NCI-H524 (cell line): Measurements from ENCODE around the gene PCDH17.

Source experiments
- DNase-seq, 2 experiments: peaks; one replicate each; lab custom pipeline; 2025; lab: John Stamatoyannopoulos, UW

PCDH17 gene

DNA sequence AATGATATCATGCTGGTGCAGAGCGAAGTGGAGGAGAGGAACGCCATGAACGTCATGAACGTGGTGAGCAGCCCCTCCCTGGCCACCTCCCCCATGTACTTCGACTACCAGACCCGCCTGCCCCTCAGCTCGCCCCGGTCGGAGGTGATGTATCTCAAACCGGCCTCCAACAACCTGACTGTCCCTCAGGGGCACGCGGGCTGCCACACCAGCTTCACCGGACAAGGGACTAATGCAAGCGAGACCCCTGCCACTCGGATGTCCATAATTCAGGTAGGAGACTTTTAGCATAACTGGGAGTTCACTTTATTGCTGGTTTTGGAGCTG is 3.3 kb downstream of the PCDH17 start:
- DNase-seq = no peak

DNA sequence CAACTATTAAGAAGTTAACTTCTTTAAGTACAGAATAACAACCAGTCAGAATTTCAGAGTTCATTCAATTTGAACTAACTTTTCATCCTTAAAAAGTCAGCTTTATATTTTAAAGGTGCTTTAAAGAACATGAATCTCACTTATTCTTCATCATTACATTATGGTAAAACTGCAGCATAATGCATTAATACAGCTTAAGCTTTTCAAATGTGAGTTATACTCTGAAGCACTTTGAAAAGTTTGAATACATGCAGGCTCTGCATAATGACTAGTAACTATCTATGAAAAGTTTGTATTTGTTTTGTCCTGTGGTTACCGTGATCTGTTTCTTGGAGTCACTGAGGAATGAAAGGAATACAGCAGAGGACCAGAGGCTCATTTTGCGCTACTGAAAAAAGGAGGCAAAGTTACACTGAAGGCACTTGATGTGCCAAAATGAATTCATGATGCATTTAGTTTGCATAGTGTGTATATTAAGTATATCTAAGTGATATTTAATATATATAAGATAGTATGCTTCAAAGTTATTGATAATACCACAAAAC is 4.1 kb downstream of the PCDH17 start:
- DNase-seq = no peak

DNA sequence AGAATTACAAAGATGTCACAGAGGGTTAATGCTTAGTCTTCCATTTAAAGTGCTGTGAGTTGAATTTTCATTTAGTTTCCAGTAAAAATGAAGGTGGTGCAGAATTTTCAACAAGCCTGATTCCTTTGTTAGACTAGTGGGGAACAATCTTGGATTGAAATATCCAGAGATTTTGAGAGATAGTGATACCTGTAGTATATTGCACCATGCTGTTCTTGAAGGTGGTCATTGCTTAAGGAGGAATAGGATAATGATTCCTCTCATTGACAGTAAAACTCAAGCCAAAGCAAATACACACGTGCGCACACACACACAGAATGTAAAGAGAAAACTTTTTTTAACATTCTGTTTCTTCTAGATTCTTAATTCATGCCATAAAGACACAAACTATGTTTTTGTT is 5.3 kb downstream of the PCDH17 start:
- DNase-seq = no peak

DNA sequence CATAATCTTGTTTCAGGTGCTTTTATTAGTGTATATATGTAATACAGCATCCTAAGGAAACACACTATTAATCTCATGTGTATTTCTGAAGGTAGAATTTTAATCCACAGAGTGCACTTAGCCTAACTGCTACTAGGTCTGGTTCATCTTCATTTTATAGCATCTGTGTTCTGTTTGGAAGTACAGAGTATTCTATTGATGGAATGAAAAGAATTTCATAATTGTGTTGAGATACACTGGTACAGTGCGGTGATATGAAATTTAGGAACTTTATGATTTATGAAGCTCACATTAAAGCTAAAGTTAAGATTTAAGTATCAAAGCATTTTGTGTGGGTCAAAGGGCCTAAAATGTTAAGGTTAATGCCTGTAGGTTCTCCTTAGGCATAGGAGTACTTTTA is 6.0 kb downstream of the PCDH17 start:
- DNase-seq = no peak

DNA sequence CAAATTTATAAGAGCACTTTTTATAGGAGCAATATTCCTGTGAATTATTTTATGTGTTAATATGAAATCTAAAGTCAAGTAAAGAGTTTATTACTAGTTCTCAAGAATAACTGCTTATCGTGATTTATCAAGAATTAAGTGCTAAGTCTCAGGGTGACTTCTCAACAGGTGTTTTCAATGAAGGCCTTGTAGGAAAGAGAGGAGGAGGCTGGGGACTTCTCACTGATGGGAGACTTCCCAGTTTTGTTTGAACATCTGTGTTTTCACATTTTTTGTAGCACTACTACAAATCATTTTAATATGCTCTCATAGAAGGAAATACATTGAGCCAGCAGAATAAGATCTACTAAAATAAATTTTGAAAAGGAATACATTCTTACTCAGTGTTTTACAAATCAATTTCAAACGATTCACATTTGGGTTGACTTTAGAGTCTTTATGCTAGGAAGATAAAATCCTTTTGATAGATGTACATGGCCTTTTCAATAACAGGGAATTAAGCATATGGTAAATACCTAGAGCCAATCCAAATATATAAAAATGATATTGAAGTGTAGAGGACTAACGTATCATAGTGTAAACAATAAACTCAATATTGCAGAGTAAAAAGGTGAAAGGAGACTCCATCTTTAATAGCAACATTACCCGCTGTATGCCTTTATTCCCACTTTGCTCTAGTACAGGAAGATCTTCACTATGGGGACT is 6.8 kb downstream of the PCDH17 start:
- no peak for DNase-seq

DNA sequence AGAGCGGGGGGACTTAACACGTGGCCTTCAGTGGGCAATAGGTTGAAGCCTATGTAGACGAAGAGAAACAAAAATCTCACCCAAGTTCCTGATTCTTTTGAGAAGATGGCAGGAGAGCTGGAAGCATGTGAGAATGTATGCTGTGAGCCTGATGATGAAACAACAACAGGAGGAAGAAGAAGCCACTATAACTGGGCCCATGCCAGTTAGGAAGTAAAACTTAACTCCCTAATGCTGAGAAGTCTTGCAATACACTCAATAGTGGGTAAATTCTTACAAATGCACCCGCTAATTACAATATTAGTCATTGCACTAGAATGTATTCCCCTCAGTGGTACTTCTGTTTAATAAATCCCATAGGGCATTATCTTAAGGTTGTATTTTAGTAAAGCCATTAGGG is 9.1 kb downstream of the PCDH17 start:
- DNase-seq = no peak

DNA sequence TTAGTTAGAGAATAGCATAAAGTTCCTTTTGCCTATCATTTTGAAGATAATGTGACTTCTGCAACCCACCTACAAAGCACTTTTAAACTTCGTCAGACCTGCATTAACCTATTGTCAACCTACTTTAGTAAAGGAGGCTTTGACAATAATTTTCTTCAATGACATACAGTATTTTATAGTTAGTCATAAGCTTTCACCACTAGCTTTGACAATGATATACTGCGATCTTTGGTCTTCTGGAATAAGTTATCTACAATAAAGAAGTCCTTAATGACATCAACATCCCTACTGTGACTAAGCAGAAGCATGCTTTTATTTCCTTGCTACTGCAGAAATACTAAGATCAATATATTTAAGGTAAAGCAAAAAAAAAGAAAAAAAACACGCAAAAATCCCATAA is 9.5 kb downstream of the PCDH17 start:
- no peak for DNase-seq

DNA sequence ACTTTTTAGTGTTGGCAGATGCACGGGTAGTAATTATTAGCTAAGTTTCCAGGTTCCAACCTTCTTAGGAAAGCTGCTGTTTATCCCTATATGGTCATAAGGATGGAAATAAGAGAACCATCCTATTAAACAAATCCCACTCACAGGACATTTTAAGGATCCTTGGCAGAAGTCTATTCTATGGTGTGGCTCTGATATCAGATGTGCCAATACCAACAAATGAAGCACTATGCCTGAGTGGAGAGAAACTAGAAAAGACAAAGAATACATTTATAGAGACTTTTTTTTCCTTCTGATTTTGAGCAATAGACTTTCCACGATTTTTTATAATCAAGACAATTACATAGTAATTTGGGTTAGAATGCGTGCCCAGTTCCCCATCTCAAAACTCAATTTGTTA is 12.6 kb downstream of the PCDH17 start:
- DNase-seq = peak in 1 of 2 experiments; percentile 81

DNA sequence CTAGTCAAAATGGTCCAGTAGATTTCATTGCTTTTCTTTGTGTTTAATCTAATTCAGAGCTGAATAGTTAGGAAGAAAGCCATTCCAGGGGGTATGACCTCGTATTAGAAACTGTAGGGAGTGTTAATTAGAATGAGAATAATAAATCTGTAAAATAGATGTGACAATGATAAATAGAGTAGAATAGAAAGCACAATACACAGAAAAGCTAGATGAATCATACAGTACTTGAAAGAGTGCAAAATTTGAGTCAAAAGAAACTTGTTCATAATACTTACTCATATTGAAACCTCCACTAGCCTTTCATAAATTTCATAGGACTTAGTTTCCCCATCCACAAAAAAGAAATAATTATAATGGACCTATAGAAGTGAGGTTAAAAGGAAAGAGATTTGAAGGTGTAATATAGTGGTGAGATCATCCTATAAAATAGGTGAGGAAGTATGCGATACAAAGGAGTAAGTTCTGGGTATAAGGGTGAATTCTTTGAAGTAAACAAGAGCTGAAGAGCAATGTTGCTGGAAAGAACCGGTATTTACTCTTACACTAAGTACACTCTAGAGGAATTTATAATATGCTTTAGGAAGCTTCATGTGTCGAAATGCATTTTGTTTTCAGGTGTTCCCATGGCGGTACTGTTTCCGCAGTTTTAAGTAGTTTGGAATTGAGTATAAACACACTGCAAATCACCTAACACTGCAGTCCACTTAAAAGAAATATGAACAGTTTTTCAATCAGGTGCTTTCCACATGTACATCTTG is 21.9 kb downstream of the PCDH17 start:
- no peak for DNase-seq

DNA sequence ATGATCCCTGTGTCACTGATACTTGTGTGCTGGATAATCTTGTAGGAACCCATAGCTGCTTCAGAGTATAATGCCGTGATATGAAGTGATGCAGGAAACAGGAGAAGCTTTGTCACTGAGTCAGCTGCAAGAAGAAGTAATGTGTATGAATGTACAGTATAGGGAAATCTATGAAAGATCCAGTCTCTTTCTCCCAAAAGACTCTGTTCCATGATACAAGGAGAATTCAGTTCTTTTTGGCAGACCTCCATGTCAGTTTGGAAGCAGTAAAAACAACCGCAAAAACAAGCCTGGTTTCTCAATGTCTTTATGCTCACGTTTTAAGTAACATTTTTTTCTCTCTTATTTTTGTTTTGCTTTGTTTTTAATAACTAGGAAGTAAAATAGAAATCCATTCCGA is 33.9 kb downstream of the PCDH17 start:
- no peak for DNase-seq

DNA sequence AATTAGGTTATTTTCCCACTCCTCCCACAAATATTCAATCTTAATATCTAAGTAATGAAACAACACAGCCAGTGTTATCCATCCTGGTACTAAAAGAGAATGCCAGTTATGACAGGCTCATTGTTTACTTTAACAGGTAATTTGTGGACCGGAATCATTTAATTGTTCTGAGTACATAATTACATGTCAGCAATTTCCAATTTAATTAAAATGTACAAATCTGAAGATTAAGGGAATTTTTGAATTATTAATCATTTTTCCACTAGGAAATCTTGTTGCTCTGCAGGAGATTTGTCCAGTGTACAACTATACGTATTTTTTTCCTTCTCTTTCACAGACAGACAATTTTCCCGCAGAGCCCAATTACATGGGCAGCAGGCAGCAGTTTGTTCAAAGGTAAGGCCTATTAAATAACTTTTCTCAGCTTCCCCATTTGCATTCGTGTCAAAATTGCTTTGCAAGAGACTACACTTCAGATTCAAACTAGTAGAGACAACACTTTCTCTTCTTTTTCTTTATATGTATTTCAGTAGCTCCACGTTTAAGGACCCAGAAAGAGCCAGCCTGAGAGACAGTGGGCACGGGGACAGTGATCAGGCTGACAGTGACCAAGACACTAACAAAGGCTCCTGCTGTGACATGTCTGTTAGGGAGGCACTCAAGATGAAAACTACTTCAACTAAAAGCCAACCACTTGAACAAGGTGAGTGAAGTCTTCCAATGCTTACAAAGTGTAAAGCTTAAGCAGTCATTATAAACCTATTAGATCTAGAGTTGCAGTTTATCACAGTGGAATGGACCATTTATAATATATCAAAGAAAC is 34.8 kb downstream of the PCDH17 start:
- DNase-seq = peak; percentile 21 to 32

DNA sequence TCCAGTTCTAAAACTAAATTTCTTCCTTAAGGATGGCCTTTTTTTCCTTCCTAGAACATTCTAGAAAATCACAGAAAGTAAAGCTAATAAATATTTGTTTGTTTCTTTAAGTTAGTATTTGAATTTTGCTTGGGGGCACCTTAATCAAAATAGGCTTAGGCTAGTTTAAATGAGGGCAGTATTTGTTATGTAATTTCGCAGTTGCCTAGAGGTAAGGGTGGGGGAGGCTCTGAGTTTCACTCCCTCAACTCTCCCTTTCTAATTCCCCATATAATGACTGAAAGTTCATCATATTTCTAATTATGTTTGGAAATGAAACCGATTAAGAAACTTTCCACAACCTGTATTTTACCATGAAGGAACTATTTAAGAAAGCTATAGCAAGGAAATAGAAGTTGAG is 40.6 kb downstream of the PCDH17 start:
- no peak for DNase-seq

DNA sequence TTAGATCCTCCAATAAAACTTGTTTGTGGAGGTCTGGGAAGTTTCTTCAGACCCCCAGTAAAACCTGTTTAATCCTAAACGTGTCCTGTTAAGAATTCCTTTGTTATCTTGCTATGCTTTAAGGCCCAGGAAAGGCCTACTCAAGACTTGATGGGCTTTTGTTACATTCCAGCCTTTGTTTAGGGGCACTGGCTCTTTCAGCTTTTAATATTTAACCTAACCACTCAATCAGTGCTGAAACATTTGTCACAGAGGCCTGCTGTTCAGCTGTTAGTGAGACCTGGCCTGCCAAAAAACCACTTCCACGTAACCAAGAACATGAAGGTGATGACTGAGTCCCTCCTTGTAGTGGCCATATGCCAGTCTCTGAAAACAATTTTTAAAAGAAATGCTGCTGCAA is 41.7 kb downstream of the PCDH17 start:
- DNase-seq = no peak

DNA sequence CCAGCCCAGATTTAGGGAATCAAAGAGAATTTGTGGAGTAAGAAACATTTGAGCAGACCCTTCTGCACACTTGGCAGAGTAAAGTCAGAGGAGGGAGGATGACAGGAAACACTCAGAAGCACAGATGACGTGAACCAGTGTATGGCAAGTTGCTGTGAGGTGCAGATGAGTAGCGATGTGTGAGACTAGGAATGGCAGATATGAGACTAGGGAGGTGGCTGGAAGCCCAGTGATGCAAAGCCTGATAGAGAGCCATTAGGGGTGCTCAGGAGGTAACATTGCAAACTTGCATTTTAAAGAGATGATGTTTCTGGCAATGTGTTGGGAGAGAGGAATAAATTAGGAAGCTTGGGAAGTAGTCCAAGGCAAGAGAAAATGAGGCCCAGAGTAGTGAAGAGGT is 44.0 kb downstream of the PCDH17 start:
- DNase-seq = no peak

DNA sequence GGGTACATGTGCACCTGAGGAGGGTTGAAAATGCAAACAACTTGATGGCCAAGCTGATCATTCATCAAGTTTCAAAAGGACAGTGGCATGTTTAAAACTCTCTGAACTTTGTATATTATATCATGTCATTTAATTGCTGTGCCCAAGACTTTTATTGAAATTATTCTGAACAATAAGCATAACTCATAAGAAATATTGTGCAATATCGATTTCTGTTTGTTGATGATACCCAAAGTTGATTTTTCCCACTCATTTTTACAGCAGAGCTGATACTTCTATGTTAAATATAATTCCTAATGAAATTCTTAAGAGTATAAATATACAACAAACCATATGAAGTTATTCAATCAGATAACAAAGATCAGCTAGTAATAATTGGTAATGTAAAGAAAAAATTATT is 49.1 kb downstream of the PCDH17 start:
- DNase-seq = no peak

DNA sequence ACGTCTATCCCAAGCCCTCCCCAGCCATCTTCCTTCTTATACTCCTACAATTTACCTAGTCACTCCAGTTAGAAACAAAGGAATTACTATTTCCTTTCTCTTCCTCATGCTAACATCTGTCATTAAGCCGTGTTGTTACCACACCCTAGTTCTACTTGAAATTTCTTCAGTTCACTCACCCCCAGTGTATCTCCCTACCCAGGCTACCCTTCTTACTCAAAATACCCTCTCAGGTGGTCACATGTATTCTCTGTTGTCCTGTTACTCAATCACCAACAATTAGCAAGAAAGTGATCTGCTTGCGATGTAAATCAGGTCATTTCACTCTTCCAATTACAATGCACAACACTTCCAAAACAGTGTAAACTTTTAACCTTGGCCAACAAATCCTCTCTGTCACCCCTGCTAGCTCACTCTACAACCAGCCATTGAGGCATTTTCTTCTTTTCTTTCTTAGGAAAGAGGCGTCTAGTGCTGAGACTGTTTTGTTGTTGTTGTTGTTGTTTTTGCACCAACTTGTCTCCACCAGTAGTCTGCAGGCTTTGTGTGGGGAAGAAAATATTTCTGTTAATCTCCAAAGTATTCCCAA is 50.7 kb downstream of the PCDH17 start:
- no peak for DNase-seq

DNA sequence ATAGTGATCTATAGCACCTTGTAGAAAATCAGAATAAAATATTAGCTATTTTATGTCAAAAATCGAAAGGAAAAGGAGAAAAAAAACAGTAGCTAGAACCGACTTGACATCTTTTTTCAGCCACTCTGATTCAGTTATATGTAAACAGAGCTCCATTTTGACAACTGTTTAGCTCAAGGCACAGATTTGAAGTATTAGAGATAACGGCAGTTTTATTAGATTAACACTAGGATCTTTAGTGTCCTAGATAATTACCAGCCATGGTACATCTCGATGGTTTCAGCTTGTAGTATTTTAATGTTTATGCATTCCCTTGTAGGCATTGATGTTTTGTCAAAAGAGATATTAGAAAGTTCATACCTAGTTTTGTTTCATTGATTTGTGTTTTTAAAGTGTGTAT is 67.3 kb downstream of the PCDH17 start:
- DNase-seq = no peak

DNA sequence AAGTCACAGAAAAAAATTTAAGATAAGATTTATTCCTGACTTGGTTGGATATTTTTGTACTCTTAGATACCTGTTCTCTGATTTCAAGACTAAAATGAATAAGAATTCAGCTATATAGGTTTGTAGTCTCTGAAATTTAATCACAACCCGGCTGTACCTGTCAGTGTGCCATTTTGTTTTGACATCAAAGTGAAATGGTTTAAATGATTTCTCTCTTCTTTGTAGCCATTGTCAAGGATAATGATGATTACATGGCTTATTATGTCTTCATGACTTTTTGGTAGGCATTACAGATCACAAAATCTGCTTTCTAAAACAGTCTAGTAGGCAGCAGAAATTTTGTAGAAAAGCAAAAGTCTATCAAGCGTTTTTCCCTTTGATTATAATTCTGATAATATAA is 72.5 kb downstream of the PCDH17 start:
- no peak for DNase-seq

DNA sequence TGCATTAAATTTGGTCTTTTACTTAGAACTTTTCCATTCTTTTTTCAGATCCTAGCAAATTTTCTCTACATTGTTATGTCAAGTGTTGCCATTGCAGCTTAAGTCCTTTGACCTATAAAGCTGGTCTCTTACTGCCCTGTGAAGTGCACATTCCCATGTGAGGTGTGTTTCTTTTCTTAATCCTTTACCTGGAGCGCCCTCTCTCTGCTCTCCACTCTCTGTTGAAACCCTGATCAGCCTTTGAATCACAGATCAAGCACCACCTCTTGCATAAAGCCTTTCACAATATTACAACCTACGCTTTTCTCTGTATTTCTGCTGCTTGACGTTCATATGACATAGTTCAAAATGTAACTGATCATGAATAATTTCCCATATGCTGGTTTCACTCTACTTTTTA is 84.8 kb downstream of the PCDH17 start:
- no peak for DNase-seq

DNA sequence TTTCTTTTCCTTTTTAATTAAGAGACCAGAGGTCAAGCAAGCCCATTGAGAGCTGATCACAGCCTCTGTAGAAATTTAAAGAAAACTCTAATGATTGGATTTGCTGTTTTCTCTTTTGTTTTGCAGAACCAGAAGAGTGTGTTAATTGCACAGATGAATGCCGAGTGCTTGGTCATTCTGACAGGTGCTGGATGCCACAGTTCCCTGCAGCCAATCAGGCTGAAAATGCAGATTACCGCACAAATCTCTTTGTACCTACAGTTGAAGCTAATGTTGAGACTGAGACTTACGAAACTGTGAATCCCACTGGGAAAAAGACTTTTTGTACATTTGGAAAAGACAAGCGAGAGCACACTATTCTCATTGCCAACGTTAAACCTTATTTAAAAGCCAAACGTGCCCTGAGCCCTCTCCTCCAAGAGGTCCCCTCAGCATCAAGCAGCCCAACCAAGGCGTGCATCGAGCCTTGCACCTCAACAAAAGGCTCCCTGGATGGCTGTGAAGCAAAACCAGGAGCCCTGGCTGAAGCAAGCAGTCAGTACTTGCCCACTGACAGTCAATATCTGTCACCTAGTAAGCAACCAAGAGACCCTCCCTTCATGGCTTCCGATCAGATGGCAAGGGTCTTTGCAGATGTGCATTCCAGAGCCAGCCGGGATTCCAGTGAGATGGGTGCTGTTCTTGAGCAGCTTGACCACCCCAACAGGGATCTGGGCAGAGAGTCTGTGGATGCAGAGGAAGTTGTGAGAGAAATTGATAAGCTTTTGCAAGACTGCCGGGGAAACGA is 93.1 kb downstream of the PCDH17 start:
- DNase-seq = no peak

DNA sequence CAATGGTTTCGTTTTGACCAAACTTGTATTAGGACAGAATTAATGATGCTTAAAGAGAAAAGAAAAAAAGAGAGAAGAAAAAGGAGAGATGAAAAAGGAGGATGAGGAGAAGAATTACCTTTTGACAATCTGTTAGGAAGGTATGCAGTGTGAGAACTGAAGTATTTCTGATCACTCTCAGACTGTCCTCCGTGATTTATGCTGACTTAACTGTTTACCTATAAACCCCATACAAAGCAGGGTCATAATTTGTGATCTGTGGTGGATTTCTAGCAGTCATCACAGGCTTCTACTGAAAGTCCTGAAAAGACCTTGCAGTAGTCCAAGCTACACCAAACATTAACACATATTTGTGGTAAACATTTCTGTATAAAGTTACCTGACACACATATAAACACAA is 93.9 kb downstream of the PCDH17 start:
- no peak for DNase-seq

DNA sequence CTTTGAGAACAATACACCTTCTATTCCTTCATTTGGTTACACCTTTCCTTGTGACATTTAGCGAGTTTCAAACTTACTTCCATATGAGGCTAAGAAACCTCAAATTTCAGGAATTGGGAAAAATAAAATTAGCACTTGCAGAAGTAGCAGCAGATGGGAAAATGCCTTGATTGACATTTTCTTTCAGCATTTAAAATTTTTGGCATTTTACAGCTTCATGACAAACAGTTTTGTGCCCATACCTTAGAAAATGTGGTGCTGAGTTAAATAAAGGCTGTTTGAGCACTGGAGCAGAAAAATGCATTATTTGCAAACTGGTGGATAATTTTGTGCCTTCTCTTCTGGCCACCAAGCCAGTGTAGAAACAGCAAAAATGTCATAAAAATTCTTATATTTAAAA is 95.4 kb downstream of the PCDH17 start:
- no peak for DNase-seq
